GM21526 (cell line): ENCODE measurements around the gene MTARC1.

Experiments used
- ATAC-seq: cut with Tn5 transposase; IDR thresholded peaks from one replicate; pipeline ENCODE4 v1.9.1; 2021; ENCODE audit warnings: moderate library complexity; ENCODE audit not compliant: unreplicated experiment, low FRiP score

The MTARC1 gene

DNA sequence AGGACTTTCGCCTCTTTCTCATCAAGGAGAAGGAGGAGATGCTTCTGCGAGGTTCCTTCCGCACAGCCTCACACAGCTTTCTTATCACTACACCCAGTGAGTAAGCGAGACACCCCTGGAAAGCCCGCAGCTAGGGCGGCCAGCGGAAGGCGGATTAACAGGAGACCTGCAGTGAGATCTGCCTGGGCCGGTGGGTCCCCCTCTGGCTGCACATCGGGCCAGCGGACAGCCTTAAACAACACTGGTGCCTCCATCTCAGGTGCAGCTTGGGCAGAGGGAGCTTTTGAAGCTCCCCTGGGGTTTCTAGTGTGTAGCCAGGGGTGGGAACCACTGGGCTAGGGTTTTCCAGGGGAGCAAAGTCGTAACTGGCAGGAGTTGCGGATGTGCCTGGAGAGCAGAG is 17.5 kb upstream of the MTARC1 start:
- no peak for ATAC-seq

DNA sequence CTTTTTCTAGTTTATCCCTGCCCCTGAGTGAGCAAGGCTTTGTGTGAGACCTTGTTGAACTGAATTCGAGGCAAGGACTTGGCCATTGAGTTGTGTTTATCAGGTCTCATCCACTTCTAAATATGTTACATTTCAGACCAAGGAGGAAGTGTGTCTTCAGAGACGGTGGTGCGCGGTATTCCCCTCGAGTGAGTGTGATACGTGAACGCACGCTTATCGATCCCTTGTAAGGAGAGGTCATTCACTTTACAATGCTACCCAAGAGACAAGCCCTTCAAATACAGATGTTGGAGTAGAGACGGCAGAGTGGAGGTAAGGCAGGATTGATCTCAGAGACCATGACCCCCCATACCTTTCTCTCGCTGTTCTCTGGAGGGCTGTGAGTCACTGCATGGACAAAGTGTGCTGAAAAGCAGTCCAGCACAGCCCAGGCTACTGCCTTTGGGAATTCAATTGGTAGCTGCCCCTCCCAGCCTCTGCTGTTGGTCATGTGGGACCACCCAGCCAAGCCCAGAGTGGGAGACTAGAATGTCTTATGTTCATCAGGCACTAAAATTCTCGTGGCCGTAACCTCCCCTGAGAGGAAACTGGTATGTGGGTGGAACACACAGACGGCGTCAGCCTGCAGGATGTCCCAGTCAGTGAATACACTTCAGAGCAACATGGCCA is 16.3 kb upstream of the MTARC1 start:
- peak; percentile 59 for ATAC-seq

DNA sequence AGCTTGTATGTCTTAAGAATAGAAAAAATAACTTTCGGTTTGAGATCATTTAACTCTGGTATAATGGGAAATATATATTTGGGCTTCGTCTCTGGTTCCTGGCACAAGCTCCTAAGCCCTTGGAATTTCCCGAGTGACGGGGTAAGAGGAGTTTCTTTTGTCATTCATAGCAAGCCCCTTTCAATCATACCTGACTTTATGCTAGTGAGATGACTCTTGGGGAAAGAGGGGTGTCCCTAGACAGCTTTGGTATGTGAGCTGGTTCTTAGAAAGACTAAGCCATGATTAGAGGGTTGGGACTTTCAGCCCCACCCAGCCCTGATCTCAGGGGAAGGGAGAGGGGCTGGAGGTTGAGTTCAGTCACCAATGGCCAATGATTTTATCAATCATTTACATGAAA is 13.9 kb upstream of the MTARC1 start:
- no peak for ATAC-seq

DNA sequence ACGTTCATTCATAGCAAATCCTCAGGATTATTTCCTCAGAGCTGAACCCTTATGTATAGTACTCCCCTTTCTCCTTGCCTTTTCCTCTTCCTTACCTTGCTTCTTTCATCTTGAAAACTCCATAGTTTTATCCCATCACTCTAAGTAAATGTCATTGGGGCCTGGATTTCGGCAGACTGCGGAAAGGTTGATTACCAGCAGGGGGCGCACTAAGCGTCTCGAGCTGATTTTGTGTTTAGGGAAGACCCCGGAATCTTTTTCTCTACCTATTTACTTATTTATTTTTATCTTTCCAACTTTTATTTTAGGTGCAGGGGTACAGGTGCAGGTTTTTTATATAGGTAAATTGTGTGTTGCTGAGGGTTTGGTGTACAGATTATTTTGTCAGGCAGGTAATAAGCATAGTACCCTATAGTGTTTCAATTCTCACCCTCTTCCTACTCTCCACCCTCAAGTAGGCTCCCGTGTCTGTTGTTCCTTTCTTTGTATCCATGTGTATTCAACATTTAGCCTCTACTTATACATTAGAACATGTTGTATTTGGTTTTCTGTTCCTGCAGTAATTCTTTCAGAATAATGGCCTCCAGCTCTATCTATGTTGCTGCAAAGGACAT is 11.4 kb upstream of the MTARC1 start:
- no peak for ATAC-seq

DNA sequence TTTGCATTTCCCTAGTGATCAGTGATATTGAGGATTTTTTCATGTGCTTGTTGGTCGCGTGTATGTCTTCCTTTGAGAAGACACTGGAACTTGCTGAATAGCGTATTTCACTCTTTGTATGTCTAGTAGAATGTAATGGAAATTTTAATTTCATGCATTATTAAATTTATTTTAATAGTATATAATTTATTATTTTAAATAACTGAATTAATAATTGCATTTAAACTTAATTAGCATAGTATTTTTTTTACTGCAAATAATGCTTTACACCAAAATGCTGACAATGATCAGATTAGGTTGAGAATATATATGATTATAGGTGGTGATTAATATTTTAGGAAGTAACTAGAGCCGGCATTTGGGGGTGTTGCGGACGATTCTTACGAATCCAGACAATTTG is 10.5 kb upstream of the MTARC1 start:
- ATAC-seq, result no peak

DNA sequence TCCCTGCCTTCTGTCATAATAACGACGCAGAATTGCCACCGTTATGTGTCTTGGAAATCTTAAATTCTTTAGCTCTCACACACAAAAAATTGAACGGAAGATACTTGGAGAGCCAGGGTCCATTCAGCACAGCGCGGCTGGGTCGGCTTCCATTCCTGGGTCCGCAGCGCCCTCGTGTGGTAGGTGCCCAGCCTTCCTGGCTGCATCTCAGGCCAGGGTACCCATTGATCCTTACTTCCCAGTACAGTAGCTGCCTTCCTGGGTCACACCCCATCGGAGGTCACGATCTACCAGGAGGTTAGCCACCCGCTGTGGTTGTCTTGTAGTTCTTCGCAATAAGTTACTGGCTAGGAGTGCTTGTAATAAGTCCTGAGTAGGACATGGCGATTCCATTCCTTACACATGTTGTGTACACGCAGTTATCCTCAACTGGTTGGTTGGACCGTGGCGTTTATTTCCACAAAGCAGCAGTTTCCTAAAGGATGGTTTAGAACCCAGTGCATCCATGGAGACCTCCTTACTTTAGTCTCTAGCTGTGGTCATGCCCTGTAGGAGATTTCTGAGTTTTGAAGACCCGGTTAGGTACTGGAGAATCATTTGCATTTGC is 9.9 kb upstream of the MTARC1 start:
- peak; percentile 81 for ATAC-seq

DNA sequence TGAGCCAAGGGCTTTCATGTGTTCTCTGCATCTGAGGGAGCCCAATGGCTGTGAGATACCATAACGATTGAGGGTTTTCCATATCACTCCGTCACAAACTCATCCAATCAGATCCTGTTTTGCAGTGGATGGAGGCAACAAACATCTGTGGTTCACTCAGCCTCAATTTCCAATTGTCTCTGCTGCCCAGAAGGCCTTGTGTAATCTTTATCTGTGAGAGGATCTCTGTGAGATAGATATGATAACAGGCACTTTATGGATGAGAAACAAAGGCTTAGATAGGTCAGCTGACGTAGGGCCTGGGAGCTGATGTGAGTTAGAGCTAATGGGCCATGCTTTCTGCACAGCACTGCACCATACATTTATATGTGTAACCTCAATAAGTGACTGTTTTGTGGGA is 3.3 kb upstream of the MTARC1 start:
- no peak for ATAC-seq

DNA sequence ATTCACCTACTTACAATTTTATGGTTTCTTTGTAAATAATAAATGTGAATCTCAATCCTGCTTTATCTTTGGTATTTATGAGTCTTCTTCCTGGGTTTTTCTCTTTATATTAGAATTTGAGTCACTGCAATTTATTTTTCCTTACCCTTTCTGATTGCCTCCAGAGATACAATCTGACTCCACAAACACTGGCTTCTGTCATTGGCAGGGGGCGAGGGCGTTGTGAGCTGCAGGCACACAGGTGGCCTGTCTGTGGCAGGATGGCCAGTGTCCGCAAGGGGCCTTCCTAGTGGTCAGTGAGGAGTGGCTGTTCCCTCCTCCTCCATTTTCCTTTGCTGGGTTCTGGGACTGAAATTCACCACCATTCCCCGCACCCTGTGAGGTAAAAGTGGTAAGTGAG is 2.0 kb upstream of the MTARC1 start:
- ATAC-seq, result no peak

DNA sequence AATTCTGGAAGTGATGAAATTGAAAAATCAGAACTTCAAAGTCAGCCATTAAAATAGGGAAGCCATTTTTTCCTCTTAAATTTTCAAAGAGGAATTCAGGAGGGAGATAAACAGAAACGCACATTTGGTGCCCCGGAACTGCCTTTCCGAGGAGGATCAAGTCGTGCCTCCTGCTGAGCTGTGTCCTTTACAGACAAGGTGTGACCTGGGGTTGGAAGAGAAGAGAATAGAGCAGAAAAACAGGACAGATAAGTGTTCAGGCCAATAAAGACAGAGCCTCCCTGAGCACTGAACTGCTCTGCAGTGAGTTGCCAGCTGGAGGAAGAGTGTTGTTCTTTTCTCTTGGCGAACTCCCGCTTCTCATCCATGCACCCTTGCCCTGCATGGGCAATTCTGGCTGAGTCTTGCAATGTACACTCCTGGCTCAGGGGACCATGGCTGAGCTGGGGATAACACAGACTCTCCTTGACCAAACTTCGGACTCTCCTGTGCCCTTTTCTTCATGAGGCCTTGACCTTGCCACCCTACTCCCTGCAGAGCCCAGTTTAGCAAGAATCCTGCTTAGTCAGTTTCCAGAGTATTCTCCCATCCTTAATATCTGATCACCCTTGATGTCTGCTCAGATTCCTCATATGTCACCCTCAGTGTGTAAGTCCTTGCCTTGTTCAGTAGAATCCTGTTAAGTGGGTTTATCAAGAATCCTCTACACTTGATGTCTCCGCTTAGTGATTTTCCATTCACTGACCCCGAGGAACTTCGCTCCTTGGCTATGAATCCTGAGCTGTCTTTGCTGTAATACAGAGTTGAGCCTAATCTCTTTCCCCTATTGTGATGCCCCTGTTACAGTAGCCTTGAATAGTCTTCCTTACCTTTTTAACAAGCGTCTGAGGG is 1.3 kb upstream of the MTARC1 start:
- ATAC-seq, result no peak

DNA sequence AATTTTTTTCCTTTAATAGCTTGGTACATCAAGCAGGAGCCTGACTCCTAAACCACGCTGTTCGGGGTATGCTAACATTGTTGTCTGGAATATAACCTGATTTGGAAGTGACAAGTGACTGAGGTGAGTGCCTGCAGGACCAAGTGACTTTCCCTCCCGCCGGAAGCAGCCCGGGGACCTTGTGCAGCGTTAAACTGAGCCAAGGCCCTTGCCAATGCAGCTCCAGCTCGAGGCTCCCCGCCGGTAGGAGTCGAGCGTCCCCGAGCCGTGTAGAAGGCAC is 716 bp upstream of the MTARC1 start:
- ATAC-seq, result no peak

DNA sequence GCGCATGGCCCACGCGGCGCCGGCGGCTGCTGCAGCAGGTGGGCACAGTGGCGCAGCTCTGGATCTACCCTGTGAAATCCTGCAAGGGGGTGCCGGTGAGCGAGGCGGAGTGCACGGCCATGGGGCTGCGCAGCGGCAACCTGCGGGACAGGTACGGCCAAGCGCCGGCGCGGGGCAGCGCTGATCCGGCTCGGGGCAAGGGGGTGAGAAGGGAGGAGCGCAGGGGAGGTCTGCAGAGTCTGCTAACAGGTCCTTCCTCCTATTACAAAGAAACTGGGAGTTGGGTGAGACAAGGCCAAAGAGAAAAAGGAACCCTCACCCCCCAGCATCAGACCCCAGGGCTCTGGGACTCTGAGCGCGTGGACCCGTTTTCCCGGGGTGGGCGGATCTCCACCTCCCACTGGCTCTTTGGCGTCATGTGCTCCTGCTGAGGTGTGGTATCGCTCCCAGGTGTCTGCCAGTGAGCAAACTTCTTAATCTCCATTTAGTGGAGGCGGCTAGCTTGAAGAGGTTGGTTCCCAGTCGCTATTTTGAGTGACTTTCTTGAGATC is 431 bp downstream of the MTARC1 start:
- no peak for ATAC-seq

DNA sequence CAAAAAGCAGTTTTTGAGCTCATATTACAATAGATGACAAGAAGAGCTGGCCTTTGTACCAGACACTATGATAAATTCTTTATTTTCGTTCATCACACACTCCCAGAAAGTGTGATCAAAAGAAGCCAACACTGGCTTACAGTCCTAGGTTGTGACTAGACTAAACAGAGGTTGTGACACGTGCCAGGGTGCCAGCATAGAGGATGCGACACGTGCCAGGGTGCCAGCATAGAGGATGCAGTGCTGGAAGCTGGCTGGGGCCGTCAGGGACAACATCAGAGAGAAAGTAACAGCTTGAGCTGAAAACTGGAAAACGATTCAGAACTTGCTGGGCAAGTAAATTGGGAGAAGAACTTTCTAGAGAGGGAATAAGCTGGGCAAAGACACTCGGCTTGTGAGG is 2.2 kb downstream of the MTARC1 start:
- ATAC-seq, result no peak

DNA sequence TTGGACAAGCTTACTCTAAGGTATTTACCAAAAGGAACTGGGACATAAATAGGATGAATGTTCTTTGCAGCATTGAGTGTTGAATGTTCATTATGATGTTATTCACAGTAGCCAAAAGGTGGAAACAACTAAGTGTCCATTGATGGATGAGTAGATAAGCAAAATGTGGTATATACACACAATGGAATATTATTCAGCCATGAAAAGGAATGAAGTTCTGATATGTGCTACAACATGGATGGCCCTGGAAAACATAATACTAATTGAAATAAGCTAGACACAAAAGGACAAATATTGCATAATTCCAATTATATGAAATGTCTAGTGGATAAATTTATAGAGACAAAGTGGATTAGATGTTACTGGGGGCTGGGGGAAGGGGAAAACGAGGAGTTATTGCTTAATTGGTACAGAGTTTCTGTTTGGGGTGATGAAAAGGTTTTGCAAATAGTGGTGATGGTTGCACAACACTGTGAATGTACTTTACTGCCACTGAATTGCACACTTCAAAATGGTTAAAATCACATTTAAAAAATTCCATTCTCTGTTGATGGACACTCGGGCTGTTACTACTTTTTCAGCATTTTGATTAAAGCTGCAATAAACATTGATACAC is 2.9 kb downstream of the MTARC1 start:
- no peak for ATAC-seq

DNA sequence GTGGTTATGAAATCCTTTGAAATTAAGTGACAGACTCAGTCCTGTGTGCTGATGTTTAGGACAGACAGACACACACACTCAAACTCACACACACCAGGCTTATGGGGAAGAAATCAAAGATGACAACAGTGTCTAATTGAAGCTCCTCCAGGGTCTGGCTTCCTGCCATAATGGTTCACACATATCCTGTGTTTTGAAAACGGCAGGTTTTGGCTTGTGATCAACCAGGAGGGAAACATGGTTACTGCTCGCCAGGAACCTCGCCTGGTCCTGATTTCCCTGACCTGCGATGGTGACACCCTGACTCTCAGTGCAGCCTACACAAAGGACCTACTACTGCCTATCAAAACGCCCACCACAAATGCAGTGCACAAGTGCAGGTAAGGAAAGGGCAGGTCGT is 4.6 kb downstream of the MTARC1 start:
- no peak for ATAC-seq

DNA sequence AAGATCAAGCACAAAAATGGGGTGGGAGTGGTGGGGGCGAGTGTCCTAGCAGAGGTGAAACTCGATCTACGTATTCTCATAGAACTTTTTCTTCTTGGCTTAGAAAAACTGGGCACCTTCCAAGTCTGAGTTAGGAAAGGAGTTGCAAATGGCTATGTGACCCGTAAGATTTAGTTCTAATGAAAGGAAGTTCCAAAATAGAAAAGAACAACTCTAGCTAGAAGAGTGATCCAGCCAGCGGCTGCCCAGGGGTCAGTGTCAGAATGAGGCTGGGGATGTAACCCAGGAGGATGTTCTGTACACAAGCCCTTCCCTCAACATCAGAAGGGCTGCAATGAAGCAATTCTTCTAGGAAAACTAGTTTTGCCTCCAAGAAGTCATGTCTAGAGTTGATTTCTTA is 5.2 kb downstream of the MTARC1 start:
- ATAC-seq, result no peak

DNA sequence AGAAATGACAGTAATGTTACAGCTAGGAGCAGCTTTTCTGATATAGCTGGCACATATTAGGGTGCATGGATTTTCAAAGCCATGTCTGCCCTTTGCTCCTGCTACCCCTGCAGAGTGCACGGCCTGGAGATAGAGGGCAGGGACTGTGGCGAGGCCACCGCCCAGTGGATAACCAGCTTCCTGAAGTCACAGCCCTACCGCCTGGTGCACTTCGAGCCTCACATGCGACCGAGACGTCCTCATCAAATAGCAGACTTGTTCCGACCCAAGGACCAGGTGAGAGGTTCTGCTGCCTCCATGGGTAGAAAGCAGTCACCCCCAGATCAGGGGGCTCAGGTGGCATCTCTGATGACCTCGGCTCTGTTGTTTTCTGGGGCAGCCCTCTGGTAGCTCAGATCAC is 9.8 kb downstream of the MTARC1 start:
- no peak for ATAC-seq

DNA sequence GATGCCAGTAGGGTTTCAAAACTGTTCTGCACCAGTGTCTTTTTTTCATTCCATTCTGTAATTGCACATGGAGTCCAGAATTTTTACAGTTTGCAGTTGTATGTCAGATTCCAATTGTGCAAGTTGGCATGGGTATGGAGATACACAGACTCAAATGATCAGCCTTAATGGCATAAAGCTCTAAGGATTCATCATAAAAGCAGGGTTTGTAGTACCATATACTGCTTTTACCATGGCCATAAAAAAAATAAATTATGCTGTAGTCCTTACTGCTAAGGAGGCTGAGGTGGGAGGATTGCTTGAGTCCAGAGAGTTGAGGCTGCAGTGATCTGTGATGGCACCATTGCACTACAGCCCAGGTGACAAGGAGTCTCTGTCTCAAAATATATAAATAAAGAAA is 10.3 kb downstream of the MTARC1 start:
- ATAC-seq, result no peak

DNA sequence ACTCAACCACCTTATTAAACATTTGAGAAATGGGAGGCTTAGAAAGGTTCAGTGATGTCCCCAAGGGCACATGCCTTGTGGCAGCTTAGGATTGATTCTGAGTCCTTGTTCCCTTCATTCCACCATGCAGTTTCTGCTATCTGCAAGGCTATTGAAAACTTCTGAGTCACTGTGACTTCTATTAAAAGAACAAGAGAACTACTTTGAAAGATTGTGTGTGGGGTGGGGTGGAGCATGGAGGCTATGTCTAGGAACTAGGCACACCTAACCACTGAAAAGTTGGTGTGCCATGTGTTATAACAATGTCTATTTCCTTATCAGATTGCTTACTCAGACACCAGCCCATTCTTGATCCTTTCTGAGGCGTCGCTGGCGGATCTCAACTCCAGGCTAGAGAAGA is 10.8 kb downstream of the MTARC1 start:
- ATAC-seq, result no peak

DNA sequence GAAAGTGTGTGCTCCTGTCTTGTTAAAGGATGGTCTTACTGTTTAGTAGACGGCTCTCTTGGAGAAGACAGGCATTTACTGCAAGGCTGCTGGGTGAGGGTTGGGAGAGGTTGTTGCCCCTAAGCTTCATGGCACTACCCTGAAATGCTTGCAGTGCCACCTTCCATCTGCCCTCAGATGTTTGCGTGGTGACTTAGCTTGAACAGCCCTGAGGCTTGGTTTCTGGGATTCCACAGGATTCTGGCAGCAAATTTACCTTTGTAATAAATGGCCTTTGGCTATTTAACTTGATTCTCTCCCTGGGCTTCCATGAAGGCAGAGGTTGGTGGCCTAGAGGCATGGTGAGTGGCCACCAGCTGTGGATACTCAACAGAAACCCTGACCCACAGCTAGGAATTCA is 11.6 kb downstream of the MTARC1 start:
- no peak for ATAC-seq

DNA sequence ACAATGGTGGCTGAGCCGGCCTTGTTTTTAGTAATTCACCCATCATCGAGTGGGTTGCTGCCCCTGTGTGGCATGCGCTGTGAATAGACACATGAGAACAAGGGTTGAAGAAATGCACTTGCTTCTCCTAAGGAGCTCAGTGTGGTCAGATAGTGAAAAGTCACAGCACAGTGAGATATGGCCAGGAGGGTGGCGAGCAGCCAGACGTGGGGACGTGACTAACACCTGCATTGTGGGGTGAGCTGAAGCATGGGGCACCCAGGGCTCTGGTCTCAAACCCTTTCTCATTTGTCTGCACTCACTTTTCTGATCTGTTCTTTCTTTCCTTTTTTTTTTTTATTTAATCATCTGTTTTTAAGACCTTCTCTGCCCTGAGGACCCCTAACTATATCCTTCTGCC is 13.5 kb downstream of the MTARC1 start:
- no peak for ATAC-seq
